Pons (tissue), 1 donor: ENCODE results near the gene ARL6IP6.
A peak's percentile ranks its signal among the peaks of the same experiment; 100 is the strongest.
"Not testable (repeated sequence)": the region's sequence is repeated elsewhere in the genome, so short reads cannot be mapped to it uniquely, and the experiment has no call there.

Source experiments
- DNase-seq: peaks from one replicate; pipeline ENCODE4 v3.0.0-alpha.2; 2016; ENCODE audit warnings: low spot score

ARL6IP6 gene

DNA sequence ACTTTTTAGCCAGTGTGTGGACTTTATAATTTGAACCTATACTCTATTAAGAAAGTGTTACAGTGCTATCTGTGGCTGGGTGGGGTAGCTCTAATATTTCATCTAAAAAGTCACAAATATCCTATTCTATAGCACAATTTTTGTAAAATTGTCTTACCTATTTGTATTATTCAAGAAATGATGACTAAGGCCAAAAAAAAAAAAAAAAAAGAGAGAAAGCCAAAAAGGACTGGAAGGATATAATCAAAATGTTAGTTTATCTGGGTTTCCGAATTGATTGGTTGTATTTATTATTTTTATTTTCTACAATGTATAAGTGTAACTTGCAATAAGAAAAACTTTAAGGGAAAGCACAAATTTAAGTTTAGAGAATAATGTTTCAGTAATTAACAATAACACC lies 5.5 kb downstream of the ARL6IP6 start:
- no peak for DNase-seq

DNA sequence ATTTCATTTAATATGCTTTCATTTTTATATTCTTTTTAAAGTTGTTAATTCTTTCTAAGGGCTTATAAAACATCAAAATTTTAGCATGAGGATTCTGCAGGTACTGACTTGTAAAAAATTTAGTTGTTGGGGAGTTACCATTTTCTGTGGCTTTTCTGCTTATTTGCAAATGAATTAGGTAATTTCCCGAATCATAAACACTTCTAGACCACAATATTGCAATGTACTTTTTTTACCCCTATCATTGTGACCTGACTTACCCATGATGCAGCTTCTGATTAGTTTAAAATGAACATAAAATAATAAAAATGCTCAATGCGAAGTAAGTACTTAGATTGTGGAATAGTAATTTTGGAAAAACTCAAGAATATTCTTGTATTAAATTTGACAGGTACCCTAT lies 11.4 kb downstream of the ARL6IP6 start:
- DNase-seq: no peak

DNA sequence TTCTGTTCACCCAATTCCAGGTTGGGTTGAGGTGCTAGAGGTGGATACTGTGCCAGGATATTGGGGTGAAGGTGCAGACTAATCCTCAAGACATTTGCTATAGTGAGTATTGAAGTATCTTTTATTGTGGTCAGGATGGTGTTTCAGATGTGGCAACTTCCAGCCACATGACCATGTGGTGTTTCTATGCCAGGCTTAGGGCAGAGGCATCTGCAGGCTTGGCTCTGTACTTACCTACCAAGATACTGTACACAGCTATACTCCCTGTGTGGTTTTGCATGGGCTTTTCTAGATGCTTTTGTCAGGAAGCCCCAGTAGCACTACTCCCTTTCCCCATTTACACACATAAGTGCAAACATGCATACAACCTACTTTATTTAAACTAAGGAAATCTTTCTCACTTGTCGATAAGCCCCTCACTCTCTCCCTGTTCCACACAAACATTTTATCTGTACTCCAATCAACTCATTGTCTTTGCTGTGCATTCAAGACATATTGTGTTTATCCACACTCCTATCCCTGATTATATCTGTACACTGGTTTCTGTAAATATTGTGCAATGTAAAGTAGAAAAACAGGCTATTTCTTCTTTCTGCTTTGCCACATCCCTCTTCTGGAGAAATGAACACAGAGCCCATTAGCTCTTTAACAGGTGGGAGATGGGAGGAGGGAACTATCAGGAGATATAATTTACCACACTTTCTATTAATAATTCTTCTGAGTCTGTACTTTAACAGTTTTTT lies 12.3 kb downstream of the ARL6IP6 start:
- no peak for DNase-seq

DNA sequence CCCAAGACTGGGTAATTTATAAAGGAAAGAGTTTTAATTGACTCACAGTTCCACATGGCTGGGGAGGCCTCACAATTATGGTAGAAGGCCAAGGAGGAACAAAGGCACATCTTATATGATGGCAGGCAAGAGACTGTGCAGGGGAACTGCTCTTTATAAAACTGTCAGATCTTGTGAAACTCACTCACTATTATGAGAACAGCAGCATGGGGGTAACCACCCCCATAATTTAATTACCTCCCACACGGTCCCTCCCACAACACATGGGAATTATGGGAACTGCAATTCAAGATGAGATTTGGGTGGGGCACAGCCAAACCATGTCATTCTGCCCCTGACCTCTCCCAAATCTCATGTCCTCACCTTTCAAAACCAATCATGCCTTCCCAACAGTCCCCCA lies 19.1 kb downstream of the ARL6IP6 start:
- DNase-seq: not testable (repeated sequence)

DNA sequence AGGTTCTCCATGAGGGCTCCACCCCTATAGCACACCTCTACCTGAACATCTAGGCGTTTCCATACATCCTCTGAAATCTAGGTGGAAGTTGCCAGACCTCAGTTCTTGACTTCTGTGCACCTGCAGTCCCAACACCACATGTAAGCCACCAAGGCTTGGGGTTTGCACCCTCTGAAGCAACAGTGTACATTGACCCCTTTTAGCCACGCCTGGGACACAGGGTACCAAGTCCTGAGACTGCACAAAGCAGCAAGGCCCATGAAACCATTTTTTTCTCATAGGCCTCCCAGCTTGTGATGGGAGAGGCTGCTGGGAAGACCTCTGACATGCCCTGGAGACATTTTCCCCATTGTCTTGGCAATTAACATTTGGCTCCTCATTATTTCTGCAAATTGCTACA lies 20.0 kb downstream of the ARL6IP6 start:
- no peak for DNase-seq

DNA sequence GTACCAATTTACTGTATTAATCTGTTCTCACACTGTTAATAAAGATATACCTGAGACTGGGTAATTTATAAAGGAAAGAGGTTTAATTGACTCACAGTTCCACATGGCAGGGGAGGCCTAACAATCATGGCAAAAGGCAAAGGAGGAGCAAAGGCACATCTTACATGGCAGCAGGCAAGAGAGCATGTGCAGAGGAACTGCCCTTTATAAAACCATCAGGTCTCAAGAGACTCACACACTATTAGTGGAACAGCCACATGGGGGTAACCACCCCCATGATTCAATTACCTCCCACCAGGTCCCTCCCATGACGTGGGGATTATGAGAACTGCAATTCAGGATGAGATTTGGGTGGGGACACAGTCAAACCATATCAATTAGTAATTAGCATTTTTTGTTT lies 21.3 kb downstream of the ARL6IP6 start:
- DNase-seq: not testable (repeated sequence)

GRCh38 chr2:152740743-152741328 lies 22.4 kb downstream of the ARL6IP6 start:
- DNase-seq: peak; percentile 82

- DNase-seq: no peak
Observed at GRCh38 chr2:152743002-152743401, 24.6 kb downstream of the ARL6IP6 start.

DNA sequence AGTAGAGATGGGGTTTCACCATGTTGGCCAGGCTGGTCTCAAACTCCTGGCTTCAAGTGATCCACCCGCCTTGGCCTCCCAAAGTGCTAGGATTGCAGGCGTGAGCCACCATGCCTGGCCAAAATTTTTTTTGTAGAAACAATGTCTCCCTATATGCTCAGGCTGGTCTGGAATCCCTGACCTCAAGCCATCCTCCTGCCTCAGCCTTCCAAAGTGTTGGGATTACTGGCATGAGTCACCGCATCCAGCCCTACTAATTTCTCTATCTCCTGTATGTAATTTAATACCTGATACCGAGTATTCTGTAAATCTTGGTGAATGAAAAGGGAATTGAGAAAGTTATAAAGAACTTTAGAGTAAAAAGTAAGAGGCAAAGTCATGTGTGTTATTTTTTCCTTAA lies 29.3 kb downstream of the ARL6IP6 start:
- DNase-seq: not testable (repeated sequence)

GRCh38 chr2:152755029-152755428 lies 36.6 kb downstream of the ARL6IP6 start:
- no peak for DNase-seq

GRCh38 chr2:152759290-152760072 lies 41.1 kb downstream of the ARL6IP6 start:
- no peak for DNase-seq

- DNase-seq: no peak
Observed at GRCh38 chr2:152761214-152761613, 42.8 kb downstream of the ARL6IP6 start.

DNA sequence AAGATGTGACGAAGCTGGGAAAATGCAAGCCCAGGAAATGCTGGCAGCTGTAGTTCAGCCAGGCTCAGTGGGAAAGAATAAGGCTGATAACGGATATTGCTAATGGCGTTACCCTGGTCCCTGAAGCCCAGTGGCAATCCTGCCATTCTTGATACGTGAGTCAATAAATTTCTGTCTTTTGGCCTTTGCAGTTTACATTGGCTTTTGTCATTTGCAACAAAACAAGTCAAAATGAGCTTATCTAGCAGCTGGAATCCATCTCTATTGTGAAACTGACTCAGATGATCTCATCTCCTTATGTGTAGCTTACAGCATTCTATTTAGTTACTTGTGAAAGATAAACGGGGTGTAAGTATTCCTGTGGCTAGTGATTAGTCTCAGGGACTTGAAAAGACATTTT lies 43.8 kb downstream of the ARL6IP6 start:
- no peak for DNase-seq

GRCh38 chr2:152763208-152763607 lies 44.8 kb downstream of the ARL6IP6 start:
- not testable (repeated sequence) for DNase-seq

GRCh38 chr2:152763651-152764050 lies 45.2 kb downstream of the ARL6IP6 start:
- no peak for DNase-seq

DNA sequence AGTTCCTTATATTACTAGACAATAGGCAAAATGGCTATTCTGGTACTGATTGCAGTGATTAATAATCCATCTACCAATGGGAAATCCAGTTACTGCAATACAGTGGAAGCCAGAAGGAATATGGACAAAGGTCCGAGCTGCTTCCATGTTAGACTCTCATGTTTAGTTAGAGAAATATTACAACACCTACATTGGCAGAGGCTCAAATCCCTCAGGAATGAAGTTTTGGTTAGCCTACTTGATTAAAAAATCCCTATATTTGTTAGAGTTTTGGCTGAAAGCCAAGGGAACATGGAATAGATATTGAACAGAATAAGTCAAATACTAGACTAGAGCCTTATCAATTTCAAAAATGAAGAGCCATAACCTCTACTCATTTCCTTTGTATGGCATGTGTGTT lies 48.5 kb downstream of the ARL6IP6 start:
- no peak for DNase-seq

- DNase-seq: no peak
Observed at GRCh38 chr2:152781175-152781574, 62.8 kb downstream of the ARL6IP6 start.

DNA sequence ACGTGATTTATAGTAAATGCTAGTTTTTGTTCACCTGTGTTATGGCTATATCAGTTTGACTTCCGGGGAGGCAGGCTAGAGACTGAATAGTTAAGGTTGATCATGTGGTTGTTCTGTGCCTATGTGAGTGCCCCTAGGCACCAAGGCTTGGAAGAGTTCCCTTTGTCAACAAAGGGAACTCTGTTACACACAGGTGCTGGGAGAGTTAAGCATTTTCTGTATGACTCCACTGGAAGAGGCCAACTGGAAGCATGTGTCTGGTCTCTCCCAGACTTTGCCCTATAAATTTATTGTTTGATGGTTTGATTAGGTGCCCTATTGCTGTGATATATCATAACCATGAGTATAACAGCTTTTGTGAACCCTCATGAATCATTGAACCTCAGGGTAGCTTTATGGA lies 63.8 kb downstream of the ARL6IP6 start:
- no peak for DNase-seq

DNA sequence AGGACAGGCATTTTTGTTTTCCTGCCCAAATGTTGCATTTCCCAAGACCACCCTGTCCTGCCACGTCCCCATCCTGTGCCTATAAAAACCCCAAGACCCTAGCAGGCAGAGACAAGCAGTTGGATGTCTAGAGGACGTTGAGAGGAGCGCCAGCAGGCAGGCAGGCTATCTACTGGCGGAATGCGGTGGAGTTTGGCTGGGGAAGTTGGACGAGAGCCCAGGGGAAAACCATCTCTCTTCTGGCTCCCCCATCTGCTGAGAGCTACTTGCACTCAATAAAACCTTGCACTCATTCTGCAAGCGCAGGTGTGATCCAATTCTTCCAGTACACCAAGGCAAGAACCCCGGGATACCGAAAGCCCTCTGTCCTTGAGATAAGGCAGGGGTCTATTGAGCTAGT lies 72.5 kb downstream of the ARL6IP6 start:
- no peak for DNase-seq

- no peak for DNase-seq
Observed at GRCh38 chr2:152791979-152792378, 73.6 kb downstream of the ARL6IP6 start.

DNA sequence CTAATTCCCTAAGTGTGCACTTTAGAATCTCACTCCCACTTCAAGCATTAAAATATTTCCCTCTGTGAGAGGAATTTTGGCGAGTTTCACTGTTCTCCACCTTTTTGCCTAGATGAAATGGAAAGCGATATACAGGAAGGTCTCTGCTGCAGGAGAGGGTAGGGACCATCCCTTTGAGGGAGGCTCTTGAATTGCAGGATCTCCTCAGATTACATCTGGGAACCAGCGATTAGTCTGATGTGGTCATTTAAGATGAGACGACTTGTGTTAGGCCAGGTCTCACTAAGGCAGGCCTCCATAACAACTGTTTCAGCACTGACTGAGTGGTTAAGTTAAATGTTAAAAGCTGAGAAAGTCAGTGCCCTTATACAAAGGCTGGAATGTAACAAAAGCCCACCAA lies 74.6 kb downstream of the ARL6IP6 start:
- DNase-seq: no peak

GRCh38 chr2:152796941-152797340 lies 78.5 kb downstream of the ARL6IP6 start:
- DNase-seq: no peak
